Cardiac septum (tissue), 1 donor: ENCODE results near the gene CMSS1. TPM values are rescaled to one million over a fixed set of nuclear protein-coding genes. Genes with fewer than 3 reads are reported as not detected.

ENCODE experiments used
- DNase-seq: peaks from one replicate; pipeline ENCODE4 v3.0.0-alpha.2; 2020; ENCODE audit warnings: low spot score
- intact Hi-C: fragments of 100-400 bp; cut with DNase I; formaldehyde crosslinking; loops from one replicate; pipeline ENCODE4 v1.14.0; 2022
- total RNA-seq: library from RNA; stranded (reverse); fragmentation: NEBNext Ultra II Directional; extraction: Animal tissue kit (Norgen Biotek cat#: 25700); gene quantifications from one replicate; pipeline ENCODE4 v1.2.1, GENCODE V29; 2021
- donor health status: DM: no; HTN: no; CAD: no.

CMSS1 gene
- total RNA-seq, 1 donor from 2014 or later: 22.0 TPM

- intact Hi-C loops: no loop called here
Measured at GRCh38 chr3:100024520-100025303, 207.1 kb downstream of the CMSS1 start.

GRCh38 chr3:100027321-100027720 lies 209.7 kb downstream of the CMSS1 start:
- no peak for DNase-seq
- intact Hi-C loops: no loop called here

More at GRCh38 chr3:100024520-100025303, 207.1 kb downstream of the CMSS1 start:
- no peak for DNase-seq

GRCh38 chr3:100029052-100029451 lies 211.4 kb downstream of the CMSS1 start:
- no peak for DNase-seq
- intact Hi-C loops: no loop called here

GRCh38 chr3:100029689-100030088 lies 212.0 kb downstream of the CMSS1 start:
- intact Hi-C loops: no loop called here
- no peak for DNase-seq

- no peak for DNase-seq
- intact Hi-C loops: no loop called here
Measured at GRCh38 chr3:100030346-100030745, 212.7 kb downstream of the CMSS1 start.

GRCh38 chr3:100030914-100031425 lies 213.3 kb downstream of the CMSS1 start:
- intact Hi-C loops: no loop called here
- no peak for DNase-seq

- intact Hi-C loops: no loop called here
- no peak for DNase-seq
Measured at GRCh38 chr3:100032243-100032642, 214.6 kb downstream of the CMSS1 start.

GRCh38 chr3:100033184-100033583 lies 215.5 kb downstream of the CMSS1 start:
- intact Hi-C loops: no loop called here
- no peak for DNase-seq

- DNase-seq: no peak
- intact Hi-C loops: no loop called here
Measured at GRCh38 chr3:100033903-100034471, 216.3 kb downstream of the CMSS1 start.

- intact Hi-C loops: no loop called here
- DNase-seq: no peak
Measured at GRCh38 chr3:100039075-100039474, 221.4 kb downstream of the CMSS1 start.

GRCh38 chr3:100040451-100041225 lies 223.0 kb downstream of the CMSS1 start:
- no peak for DNase-seq
- intact Hi-C loops: loop anchor here (2.0 to 5.0 kb wide), 3 partner anchors 98 to 196 kb away; no protein-coding TSS in a partner anchor

GRCh38 chr3:100041328-100041749 lies 223.7 kb downstream of the CMSS1 start:
- intact Hi-C loops: loop anchor here (2.0 to 5.0 kb wide), 3 partner anchors 99 to 197 kb away; no protein-coding TSS in a partner anchor
- no peak for DNase-seq

- intact Hi-C loops: loop anchor here (2.0 to 5.0 kb wide), 2 partner anchors 34 to 100 kb away; no protein-coding TSS in a partner anchor
- DNase-seq: no peak
Measured at GRCh38 chr3:100042166-100042981, 224.7 kb downstream of the CMSS1 start.

GRCh38 chr3:100043271-100043670 lies 225.6 kb downstream of the CMSS1 start:
- DNase-seq: no peak
- intact Hi-C loops: loop anchor here (2.0 to 5.0 kb wide), 2 partner anchors 34 to 101 kb away; no protein-coding TSS in a partner anchor

GRCh38 chr3:100044369-100044768 lies 226.7 kb downstream of the CMSS1 start:
- DNase-seq: no peak
- intact Hi-C loops: loop anchor here (5.0 kb wide), 1 partner anchor 102 kb away; no protein-coding TSS in a partner anchor

- intact Hi-C loops: no loop called here
- DNase-seq: no peak
Measured at GRCh38 chr3:100045696-100046095, 228.0 kb downstream of the CMSS1 start.

- DNase-seq: no peak
- intact Hi-C loops: no loop called here
Measured at GRCh38 chr3:100046986-100047385, 229.3 kb downstream of the CMSS1 start.

GRCh38 chr3:100047455-100048141 lies 229.9 kb downstream of the CMSS1 start:
- no peak for DNase-seq
- intact Hi-C loops: no loop called here
